HG03469 (cell line): Measurements from ENCODE around the gene FAM118A.
A peak's percentile ranks its signal among the peaks of the same experiment; 100 is the strongest.
"Not testable (repeated sequence)": the region's sequence is repeated elsewhere in the genome, so short reads cannot be mapped to it uniquely, and the experiment has no call there.

Source experiments
- ATAC-seq: cut with Tn5 transposase; IDR thresholded peaks from one replicate; pipeline ENCODE4 v1.9.1; 2021; ENCODE audit warnings: mild to moderate bottlenecking, moderate library complexity, moderate number of reproducible peaks; ENCODE audit not compliant: unreplicated experiment

Gene FAM118A

DNA sequence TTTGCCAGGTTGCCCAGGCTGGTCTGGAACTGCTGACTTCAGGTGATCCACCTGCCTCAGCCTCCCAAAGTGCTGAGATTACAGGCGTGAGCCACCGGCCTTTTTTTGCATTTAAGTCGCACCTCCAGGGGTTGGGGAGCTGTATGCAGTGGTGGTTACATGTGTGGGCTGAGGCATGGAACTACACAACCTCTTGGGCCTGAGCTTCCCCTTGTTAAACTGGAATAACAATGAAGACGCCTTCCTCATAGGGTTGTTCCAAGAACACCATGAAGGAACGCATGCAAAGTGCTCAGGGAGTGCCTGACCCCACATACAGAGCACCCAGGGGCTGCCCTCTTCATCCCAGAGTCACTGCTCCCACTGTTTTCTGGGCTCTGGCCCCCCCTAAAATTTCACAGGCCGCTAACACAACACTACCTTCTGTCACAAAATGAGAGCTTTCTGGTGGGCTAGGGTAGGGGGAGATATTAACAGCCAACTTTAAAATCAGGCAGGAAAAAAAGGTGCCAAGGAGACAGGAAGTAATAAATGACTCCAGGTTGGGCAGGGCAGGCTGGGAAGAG lies 1.3 kb upstream of the FAM118A start:
- ATAC-seq: no peak

DNA sequence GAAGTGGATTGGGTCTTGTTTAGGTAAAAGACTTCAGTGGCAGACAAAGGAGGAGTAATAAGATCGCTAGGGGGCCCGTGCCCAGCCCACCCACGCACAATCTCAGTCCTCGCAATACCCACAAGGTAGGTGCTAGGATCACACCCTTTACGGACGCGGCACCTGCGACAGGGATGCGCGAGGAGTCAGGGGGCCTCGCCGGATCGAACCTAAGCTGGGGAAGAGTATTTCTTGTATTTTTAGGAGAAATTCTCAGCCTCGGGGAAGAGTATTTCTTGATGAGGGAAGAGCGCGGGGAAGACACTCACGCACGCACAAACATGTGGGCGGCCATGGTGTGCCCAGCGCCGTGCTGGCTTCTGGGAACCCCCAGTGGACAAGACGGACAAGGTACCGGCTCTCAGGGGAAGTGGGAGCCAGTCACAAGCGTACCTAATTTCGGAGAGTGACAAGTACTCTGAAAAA lies 745 bp upstream of the FAM118A start:
- ATAC-seq: no peak

DNA sequence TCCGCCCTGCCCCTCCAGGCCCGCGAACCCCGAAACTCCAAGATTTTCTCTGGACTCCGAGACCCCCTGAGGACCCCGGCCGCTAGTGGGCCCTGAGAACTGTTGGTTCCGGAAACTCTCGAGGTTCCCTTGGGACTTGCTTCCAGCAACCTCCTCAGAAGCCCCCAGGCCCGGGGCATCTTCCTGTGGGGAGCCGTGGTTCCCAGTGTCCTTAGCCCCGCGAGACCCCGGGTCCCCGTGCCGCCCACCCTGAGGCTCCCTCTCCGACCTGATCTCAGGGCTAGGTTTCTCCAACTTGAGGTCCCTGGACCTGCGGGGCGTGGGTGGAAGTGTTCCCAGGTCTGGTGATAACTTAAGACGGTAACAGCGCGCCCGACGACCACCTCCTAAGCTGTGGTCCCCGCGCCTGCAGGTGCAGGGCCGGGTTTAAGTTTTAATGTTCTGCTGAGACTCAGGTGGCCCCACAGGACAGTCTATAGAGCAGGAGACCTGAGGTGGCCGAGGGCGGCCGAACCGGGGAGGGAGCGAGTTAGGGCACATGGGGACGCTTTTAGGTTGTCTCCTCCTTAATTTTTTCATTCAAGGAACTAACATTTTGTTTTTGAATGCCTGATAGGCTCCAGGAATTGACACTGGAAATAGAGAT lies 720 bp downstream of the FAM118A start:
- ATAC-seq: no peak

GRCh38 chr22:45310977-45311531 lies 1.3 kb downstream of the FAM118A start:
- ATAC-seq: no peak

DNA sequence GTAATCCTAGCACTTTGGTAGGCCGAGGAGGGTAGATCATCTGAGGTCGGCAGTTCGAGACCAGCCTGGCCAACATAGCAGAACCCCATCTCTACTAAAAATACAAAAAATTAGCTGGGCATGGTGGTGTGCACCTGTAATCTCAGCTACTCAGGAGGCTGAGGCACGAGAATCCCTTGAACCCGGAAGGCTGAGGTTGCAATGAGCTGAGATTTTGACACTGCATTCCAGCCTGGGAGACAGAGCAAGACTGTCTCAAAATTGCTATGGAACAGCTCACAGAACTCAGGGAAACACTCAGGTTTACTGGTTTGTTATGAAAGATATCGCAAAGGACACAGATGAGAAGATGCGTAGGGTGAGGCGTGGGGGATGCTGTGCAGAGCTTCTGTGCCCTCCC lies 2.7 kb downstream of the FAM118A start:
- no peak for ATAC-seq

DNA sequence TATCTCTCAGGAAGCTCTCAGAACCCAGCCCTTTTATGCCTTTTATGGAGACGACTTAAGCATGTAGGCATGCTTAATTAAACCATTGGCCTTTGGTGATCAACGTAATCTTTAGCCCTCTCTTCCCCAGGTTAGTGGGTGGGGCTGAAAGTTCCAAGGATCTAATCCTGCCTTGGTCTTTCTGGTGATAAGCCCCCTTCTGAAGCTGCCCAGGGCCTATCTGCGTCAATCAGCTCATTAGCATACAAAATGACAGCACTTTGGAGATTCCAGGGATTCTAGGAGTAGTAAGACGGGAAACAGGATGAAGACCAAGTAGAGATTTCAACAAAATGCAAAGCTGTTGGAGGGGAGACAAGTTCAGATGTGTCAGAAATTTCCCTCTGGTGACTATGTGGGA lies 3.1 kb downstream of the FAM118A start:
- no peak for ATAC-seq

DNA sequence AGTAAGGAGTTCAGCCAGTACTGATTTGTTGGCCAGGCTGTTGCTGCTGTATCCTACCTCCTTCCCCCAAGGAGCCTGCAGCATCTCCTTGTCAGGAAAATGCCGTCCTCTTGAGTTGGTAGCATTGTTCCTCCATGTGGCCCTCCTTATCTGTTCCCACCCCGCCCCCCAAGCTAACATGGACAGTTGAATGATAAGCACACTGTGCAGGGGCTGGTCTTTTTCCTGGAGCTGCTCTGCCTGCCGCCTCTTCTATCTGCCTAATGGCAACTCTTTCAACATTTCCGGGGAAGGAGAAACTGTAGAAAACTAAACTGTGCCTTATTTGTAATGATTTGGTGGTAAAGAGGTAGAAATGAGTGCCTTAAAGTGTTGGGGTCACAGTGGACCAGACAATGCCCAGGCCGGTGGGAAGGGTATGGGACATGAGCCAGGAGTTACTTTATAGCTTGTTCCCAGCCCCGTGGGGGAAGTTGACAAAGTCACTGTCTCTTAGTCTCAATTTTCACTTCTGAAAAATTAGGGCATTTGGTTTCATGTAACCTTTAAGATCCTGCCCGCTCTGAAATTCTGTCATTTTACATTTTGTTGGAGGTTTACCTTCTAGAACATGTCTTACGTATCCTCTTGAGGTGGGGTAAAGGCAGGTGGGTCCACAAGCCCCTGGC lies 4.5 kb downstream of the FAM118A start:
- no peak for ATAC-seq

DNA sequence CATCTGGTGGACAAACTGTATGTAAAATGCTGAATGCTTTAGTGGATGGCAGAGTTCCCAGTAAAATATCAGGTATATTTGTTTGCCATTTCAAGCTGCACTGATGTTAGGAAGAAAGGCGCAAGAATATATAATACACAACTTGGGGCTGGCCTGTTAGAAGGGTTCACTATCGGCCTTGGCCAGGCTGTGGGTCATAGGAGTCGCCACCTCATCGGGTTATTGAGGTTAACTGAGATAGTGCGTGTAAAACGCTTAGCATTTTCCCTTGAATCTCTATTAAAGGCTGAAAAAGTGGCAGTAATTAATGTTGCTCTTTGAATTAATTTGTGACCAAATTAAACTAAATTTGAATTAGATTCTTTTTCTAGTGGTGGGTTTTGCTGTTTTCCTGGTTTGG lies 5.1 kb downstream of the FAM118A start:
- ATAC-seq: no peak

- no peak for ATAC-seq
Measured at GRCh38 chr22:45316796-45317526, 7.2 kb downstream of the FAM118A start.

GRCh38 chr22:45317551-45318167 lies 7.9 kb downstream of the FAM118A start:
- no peak for ATAC-seq

DNA sequence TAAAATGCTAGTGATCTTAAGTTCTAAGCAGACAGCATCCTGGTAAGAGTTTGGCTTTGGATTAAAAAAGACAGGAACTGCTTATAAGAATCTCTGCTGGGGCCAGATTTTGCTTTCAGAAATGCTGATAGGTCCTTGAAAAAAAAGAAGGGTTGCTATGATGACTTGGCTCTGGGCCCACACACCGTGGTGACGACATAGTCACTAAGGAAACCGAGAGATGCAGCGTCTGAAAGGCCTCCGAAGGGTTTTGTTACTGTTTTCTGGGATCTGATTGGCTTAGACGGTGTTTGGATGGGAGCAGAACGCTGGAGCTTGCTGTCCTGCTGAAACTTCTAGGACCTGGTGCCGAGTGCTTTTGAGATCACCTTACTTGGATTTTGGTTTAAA lies 8.4 kb downstream of the FAM118A start:
- ATAC-seq: peak; percentile 47

GRCh38 chr22:45318558-45319323 lies 9.0 kb downstream of the FAM118A start:
- ATAC-seq: peak; percentile 29

GRCh38 chr22:45319324-45319685 lies 9.6 kb downstream of the FAM118A start:
- no peak for ATAC-seq

- no peak for ATAC-seq
Measured at GRCh38 chr22:45320357-45320976, 10.7 kb downstream of the FAM118A start.

DNA sequence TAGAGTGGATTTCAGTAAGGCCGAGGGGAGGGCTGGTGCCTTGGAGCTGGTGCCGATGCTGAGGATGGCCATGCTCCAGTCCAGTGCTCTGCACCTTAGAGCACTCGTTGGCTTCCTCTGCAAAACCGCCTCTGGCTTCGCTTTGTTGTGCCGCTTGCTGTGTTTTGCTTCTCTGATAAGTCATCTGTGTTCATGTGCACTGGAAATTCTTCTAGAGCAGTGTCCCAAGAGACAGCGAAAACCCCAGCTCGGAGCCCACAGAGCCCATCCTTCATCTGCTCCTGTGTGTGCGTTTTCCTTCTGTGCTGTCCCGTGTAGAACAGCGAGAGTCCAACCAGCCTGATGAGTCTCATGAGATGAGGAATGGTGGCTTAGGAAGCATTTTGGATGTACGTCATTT lies 12.1 kb downstream of the FAM118A start:
- no peak for ATAC-seq

GRCh38 chr22:45322873-45323525 lies 13.3 kb downstream of the FAM118A start:
- ATAC-seq: no peak

DNA sequence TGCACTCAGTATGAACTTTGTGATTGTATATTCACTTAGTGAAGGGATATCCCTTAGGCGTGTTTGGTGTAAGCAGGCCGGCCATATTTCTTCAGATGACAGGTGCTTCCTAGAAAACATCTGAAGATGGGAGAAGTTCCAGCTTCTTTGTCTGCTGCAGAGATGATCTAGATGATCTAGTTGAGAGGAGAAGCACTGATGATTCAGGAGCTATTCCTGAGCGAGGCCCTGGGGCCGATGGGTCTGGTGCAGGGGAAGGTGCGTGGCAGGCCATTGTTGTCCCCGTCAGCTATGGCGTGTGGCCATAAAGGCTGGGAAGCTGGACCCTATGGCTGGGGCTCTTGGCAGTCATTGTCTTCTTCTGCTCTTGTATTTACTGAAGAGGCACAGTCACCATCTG lies 14.0 kb downstream of the FAM118A start:
- ATAC-seq: no peak

DNA sequence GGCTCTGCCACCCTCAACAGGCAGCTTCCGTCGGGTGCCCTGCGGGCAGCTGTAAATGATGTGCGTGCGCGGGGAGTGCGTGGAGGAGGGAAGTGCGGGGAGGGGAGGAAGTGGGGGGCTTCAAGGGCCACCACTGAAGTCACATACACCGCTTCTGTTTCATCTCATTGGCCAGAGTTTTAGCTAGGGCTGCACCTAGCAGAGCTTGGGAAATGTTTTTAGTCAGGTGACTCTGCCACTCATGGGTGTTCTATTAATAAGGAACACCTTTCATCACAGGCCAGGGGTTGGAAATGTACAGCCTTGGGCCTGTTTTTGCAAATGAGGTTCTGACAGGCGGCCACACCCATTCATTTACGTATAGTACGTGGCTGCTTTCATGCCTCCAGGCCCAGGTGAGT lies 14.6 kb downstream of the FAM118A start:
- ATAC-seq: no peak

DNA sequence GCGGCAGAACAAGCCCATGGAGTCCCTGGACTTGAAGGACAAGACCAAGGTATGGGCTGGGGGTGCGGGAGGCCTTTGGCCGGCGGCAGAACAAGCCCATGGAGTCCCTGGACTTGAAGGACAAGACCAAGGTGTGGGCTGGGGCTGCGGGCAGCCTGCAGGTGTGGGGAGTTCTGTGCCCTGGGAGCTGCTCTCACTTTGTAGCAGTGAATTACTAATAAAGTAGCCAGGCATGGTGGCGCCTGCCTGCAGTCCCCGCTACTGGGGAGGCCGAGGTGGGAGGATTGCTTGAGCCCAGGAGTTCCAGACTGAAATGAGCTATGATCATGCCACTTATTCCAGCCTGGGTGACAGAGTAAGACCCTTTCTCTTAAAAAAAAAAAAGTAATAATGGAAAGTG lies 18.5 kb downstream of the FAM118A start:
- ATAC-seq: not testable (repeated sequence)
